Neural progenitor cell (in vitro differentiated cells): Measurements from ENCODE around the gene ANKRD2.

Experiments
- CTCF ChIP-seq: fragments of 200-600 bp; sonication (generic); IDR thresholded peaks from 2 replicates; pipeline ENCODE4 v1.5.1; 2017; ENCODE audit warnings: antibody characterized with exemption, mild to moderate bottlenecking
- EZH2phosphoT487 ChIP-seq: fragments of 200-600 bp; sonication (generic); IDR thresholded peaks from 2 replicates; pipeline ENCODE4 v1.6.1; 2017; ENCODE audit warnings: antibody characterized with exemption

- no peak for TF ChIP-seq CTCF
- no peak for TF ChIP-seq EZH2phosphoT487
These were observed 442 bp downstream of the ANKRD2 start for GRCh38 chr10:97573021-97573420.
